NCI-H2196 (cell line): ENCODE data around the gene TBC1D23.
"Not testable (repeated sequence)": the region's sequence is repeated elsewhere in the genome, so short reads cannot be mapped to it uniquely, and the experiment has no call there.

Source experiments
- DNase-seq: peaks from one replicate; lab custom pipeline; 2025; ENCODE audit not compliant: unreplicated experiment; lab: John Stamatoyannopoulos, UW

The TBC1D23 gene

DNA sequence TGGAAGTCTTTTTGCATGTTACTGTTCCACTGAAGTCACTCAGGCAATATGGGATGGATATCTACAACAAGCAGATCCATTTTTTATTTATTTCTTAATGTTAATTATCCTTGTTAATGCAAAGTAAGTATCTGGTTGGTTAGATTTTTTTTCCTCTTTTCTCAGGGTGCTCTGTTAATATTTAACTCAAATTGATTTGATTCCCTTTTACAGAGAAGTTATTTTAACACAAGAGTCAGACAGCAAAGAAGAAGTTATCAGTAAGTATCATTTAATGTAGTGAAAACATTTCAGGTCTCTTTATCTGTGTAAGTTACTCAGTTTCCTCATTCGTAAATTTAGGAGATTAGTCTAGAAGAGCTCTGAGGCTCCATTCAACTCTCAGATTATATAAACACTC, 34.3 kb downstream of the TBC1D23 start:
- DNase-seq, result no peak

DNA sequence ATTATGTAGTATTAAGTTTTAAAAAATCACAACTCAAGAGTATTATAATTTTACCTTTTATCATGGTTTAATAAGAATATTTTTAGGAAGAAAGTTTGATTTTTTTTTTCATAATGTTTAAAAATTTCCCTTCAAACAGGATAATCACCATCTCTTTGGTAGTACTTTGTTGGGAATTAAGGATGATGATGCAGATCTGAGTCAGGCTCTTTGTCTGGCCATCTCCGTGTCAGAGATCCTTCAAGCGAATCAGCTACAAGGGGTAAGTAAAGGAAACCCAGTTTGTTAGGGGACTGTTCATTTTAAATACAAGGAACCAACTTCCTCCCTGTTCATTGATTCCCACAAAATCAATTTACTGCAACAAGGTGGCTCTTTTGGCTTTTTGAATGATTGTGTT, 37.0 kb downstream of the TBC1D23 start:
- no peak for DNase-seq

DNA sequence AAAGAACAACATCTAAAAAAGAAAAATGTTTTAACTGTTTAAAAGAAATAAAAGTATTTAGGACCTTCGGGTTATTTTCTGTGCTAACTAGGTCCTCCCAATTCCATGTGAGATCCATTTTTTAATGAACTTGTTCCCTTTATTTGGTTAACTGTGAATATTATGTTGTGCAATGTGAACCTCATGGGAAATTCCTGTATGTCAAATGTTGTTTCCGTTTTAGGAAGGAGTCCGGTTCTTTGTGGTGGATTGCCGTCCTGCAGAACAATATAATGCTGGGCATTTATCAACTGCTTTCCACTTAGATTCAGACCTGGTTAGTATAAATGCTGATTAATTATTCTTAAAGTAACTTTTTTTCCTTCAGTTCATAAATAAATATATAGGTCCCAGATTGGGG, 38.2 kb downstream of the TBC1D23 start:
- DNase-seq, result no peak

DNA sequence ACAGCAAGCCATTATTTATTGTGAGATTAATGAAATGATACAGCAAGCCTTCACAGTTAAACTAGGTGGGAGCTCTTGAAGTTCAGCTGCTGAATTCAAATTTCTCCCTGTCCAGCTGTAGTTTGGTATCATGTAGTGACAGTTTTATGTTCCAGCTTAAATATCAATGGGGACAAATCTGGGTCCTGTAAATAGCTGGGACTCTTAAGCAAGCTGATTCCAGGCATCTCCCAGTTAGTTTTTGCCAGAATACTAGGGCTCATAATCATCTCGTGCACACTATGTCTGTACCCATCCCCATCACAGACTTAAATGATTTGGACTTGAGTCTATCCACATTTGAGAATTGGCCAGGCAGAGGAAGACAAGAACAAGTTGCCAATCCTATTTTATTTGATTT, 45.9 kb downstream of the TBC1D23 start:
- no peak for DNase-seq

DNA sequence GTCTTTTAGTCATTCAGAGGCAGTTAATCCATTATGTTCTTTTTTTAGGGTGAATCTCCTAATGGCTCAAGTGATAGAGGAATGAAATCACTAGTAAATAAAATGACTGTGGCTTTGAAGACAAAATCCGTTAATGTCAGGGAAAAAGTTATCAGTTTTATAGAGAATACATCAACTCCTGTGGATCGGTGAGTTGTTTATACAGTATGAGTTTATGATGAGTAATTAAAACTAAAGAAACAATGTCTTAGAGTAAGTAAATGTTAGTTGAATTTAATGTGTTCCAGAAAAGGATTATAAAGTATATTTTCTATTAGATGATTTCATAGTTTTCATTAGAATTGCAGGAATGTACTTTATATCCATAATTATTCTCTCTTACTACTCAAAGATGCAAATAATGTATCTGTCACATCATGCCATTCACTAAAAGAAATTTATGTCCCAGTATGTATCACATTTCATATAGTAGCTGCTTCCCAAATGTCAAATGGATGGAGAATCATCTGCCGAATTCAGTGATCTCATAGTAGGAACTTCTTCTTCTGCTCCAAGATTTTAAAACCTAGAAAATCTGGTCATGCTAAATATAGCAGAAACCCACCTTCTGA, 49.7 kb downstream of the TBC1D23 start:
- no peak for DNase-seq

DNA sequence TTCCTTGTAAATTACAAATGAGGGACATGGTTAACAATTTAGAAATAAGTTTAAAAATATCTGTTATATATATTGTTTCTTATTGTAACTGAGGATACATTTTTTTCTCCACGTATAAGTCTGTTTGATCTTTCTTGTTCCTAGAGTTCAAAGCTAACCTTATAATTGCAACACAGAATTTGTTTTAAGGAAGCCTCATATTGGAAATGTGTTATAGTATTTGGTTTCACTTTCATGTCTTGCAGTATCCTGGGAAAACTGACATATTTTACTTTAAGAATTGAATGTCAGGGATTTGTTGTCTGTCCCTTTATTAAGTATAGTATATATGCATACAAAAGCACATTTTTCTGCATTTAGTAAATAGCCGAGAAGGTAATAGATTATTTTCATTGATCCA, 50.2 kb downstream of the TBC1D23 start:
- DNase-seq, result no peak

DNA sequence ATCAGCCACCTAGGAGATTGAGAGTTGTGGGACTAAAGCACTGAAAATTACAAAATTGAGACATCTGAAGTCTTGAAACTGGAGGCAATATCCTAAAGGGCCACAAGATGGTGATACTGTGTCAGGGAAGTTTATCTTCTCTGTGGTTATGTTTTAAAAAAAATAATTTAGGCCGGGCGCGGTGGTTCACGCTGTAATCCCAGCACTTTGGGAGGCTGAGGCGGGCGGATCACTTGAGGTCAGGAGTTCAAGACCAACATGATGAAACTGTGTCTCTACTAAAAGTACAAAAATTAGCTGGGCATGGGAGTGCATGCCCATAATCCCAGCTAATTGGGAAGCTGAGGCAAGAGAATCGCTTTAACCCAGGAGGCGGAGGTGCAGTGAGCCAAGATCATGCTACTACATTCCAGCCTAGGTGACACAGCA, 55.9 kb downstream of the TBC1D23 start:
- DNase-seq, result peak; percentile 55

DNA sequence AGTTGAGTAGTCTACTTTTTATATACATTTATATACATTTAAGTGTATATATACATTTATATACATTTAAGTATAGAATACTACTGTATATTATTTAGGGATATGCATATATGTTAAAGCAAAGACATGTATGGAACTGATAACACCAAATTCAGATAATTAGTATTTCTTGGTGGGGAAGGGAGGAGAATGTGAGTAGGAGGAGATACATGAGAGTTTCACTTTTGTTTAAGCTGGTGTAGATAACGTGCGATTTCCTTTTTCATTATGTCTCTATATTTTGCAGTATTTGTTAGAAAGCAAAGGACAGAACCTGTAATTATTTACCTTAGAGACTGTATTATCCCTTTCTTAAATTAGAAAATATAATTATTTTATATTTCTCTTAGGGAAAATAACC, 57.1 kb downstream of the TBC1D23 start:
- no peak for DNase-seq

DNA sequence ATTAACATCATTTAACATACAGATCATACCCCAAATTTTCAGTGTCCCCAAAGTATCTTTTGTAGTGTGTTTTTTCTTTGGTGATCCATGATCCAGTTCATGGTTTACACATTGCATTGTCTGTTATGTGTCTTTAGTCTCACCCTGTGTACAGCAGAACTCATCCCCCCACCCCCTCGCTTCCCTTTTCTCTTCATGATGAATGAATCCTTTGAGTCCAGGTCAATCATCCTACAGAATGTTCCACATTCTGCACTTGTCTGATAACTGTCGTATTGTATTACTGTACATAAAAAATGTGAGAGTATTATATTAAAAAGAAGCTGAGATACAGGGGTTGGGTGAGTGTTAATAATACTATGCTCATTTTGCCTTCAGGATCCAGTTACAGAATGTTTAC, 59.2 kb downstream of the TBC1D23 start:
- DNase-seq, result no peak

DNA sequence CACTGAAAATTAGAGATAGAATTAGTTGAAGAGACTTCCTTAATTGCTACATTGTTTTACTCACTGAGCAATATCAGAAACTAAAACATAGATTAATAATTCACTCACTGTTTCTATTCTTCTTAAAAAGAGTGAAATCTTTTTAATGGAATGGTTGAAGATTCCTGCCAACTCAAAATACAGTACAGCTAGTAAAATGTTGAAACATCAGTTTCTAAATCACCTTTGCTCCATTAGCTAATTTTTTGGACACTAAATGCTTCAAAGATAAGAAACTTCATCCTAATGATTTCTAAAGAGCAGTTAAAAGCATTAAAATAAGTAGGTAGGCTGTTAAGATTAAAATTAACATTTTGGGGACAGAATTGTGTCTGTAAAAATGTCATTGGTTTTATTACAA, 63.3 kb downstream of the TBC1D23 start:
- no peak for DNase-seq

DNA sequence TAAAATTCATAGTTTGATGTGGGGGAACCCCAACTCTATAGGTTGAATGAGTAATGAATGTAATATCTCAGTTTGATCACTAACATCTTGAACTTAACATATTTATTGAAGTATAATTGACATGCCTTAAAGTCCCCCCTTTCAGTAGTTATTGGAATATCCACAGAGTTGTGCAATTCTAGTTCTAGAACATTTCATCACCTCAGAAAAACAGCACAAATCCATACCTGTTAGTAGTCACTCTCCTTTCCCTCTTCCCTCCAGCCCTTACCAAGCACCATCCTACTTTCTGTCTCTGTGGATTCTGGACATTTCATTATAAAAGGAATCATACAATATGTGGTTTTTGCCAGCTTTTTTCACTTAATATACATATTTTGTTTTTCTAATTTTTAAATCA, 65.0 kb downstream of the TBC1D23 start:
- no peak for DNase-seq

DNA sequence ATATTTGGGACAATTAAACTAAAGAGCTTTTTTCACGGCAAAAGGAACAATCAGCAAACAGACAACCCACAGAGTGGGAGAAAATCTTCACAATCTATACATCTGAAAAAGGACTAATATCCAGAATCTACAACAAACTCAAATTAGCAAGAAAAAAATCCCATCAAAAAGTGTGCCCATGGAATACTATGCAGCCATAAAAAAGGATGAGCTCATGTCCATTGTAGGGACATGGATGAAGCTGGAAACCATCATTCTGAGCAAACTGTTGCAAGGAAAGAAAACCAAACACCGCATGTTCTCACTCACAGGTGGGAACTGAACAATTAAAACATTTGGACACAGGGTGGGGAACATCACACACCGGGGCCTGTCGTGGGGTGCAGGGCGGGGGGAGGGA, 66.6 kb downstream of the TBC1D23 start:
- not testable (repeated sequence) for DNase-seq

DNA sequence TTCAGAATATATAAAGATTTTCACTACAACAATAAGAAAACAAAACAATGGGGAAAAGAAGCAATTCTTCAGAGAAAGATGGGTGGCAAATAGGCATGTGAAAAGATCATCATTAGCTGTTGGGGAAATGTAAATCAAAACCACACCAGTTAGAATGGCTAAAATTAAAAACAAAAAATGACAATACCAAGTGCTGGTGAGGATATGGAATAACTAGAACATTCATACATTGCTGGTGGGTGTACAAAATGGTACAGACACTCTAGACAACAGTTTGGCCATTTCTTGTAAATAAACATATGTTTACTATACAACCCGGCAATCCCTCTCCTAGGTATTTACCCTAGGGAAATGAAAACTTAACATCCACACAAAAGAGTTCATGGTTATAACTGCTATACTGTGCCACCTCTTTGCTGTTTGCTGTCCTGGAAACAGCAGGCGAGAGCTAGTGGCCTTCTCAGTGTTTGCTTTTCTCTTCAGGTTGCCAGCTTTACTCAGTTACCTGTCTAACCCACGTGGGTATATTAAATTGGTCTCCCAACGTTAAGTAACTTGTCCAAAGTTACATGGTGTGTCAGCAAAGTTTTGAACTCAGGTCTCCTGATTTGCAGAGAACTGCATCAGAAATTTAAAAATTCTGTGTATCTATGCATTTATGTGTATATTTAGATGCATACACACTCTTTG, 69.2 kb downstream of the TBC1D23 start:
- no peak for DNase-seq

DNA sequence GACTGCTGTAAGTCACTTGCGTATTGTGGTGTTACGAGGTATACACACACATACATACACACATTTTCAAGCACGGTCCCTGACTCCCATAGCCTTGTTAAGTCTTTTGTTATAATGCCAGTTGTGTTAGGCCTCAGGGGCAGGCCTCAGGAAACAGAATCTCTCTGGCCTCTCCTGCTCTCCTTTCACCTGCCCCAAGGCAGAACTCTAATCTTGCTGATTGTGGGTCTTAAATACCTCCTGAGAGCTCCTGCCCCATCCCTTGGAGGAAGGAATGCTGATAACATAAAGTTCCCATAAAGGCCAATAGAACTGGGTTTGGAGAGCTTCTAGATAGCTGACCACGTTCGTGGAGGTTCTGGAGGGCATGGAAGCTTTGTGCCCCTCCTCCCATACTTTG, 69.9 kb downstream of the TBC1D23 start:
- no peak for DNase-seq

DNA sequence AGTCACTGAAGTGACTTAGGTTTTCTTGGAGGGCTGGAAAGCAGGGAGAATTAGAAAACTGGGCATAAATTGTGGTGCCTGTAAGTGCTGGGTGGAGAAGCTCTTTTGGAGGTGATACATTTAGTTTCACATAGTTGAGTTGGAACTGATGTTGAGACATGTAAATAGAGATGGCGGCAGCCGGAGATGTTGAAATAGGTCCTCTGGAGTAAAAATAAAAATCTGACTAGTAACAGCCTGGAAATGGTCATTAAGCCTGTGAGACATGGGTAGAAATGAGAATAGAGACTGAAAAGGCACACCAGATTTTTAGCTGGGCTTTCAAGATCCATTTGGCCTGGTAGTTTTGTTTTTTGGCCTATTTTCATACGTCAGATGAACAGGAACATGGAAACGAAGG, 70.9 kb downstream of the TBC1D23 start:
- DNase-seq, result no peak

DNA sequence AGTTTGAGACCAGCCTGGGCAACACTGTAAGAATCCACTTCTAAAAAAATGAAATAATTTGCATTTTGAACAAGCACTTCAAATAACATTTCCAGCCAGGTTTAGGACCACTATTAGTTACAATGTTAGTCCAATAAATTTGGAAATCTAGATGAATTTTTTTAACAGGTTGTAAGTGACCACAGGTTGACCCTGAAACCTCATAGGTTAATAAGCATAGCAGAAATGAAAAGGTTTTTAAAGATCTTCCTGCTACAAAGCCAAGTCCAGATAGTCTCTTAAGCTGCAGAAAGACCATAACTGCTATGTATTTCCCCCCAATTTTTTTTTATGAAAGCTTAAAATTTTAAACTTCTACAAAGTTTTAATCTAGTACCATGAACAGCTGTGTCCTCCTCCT, 72.3 kb downstream of the TBC1D23 start:
- no peak for DNase-seq

DNA sequence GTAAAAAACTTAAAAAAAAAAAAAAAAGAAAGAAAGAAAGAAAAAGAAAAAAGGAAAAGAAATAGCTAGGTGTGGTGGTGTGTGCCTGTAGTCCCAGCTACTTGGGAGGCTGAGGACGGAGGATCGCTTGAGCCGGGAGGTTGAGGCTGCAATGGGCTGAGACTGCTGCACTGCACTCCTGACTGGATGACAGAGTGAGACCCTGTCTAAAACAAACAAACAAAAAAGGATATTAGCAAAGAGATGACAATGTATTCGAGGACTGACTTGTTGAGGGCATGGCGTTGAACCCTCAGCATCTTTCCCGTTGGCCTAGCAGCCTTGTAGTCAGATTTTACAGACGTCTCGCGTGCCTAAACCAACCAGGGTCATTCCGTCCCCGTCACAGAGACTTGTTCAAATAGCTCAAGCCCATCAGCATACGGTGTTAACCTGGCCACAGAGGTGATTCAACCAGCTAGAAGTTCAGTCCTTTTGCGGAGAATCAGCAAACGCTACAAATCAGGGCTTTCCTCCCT, 73.2 kb downstream of the TBC1D23 start:
- DNase-seq, result no peak

DNA sequence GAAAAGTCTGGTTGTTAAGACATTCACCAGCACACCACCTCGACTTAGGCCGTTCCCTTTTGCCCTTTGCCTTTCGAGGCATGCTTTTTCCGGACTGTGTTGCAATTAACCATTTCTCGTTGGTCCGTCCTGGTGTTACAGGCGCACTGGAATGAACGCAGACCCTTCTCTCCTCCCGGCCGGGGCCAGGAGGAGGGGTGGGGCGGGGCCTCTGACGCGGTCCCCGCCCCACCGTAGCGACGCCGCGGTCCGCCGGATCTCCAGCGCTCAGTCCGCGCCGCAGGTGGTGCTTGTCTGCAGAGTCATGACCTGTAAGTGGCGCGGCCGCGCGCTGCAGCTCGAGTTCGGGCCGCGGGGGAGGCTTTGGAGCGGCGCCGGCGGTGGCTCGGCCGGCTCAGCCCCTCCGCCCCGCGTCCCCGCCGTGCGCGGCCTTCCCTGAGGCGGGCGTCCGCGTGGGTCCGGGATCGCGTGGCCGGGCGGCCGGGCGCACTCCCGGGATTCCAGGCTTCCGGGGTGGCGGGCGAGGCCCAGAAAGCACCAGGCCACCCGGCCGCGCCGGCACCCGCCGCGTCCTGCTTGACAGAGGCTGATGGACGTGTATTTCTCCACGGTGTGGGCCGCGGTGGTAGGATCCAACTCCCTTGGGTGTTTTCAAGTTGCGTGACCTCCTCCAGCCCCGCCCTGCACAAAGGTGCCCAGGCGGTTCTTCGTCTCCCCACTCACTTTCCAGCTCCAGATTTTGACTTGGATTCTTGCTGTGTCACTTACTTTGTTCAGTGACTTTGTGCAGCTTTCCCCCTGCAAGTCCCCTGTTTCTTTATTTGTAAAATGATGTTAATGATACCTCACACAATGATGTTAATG, 73.9 kb downstream of the TBC1D23 start, which contains the start of gene NIT2:
TSS of gene NIT2 (plus strand) at position 270 of the 864 bp plus-strand sequence. CDS start at position 305, 35 bp downstream.
- DNase-seq, result peak; percentile 93

DNA sequence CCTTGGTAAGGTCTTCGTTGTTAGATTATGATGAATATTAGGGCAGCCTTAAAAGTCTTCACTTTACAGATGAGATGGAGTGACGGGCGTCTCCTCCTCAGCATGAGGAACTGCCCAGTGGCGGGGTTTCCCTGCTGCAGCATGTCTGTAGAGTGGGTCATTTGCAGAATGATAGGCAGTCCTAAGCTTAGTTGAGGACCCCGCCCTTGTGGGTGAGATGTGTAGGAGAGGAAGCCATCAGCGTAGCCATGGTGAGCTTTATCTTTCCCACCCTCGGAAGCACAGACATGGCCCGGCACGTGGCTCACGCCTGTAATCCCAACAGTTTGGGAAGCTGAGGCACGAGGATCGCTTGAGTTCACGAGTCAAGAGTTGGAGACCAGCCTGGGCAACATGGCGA, 74.6 kb downstream of the TBC1D23 start:
- DNase-seq, result no peak

DNA sequence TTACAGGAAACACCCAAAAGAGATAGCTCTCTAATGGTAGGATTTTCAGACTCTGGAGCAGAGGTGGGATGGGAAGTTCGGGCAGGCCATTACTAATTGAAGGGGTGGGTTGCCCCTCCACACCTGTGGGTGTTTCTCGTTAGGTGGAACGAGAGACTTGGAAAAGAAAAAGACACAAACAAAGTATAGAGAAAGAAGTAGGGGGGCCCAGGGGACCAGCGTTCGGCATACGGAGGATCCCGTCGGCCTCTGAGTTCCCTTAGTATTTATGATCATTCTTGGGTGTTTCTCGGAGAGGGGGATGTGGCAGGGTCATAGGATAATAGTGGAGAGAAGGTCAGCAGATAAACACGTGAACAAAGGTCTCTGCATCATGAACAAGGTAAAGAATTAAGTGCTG, 75.4 kb downstream of the TBC1D23 start:
- DNase-seq, result not testable (repeated sequence)

DNA sequence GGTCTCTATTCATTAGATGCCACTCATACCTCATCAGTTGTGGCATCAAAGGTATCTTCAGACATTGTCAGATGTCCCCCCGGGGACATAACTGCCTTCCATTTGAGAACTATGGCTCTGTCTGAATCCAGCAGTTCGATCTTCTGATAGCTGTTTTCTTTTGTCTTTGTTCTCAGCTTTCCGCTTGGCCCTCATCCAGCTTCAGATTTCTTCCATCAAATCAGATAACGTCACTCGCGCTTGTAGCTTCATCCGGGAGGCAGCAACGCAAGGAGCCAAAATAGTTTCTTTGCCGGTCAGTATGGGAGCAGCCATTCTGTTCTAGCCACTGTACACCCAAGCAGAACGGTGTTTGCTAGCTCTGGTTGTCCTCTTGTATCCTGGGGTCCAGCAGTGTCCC, 78.1 kb downstream of the TBC1D23 start:
- DNase-seq, result no peak

DNA sequence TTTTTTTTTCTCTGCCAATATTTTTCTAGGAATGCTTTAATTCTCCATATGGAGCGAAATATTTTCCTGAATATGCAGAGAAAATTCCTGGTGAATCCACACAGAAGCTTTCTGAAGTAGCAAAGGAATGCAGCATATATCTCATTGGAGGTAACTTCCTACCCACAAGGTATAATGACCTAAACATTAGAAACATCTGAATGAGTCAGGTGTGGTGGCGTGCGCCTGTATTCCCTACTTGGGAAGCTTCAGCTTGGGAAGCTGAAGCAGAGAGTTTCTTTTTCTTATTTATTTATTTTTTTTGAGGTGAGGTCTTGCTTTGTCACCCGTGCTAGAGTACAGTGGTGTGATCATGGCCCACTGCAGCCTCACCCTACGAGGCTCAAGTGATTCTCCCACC, 79.0 kb downstream of the TBC1D23 start:
- DNase-seq, result no peak
